Fibroblast of skin of left biceps (primary cell): ENCODE results near the gene LRRC45.
A peak's percentile ranks its signal among the peaks of the same experiment; 100 is the strongest.

ENCODE experiments used
- DNase-seq, 2 experiments: peaks; one replicate each; pipeline ENCODE4 v3.0.0-alpha.2; 2013; ENCODE audit warnings: low read depth in 2 of 2

Gene LRRC45

GRCh38 chr17:81993729-81994592, 29.1 kb upstream of the LRRC45 start:
- no peak for DNase-seq

DNA sequence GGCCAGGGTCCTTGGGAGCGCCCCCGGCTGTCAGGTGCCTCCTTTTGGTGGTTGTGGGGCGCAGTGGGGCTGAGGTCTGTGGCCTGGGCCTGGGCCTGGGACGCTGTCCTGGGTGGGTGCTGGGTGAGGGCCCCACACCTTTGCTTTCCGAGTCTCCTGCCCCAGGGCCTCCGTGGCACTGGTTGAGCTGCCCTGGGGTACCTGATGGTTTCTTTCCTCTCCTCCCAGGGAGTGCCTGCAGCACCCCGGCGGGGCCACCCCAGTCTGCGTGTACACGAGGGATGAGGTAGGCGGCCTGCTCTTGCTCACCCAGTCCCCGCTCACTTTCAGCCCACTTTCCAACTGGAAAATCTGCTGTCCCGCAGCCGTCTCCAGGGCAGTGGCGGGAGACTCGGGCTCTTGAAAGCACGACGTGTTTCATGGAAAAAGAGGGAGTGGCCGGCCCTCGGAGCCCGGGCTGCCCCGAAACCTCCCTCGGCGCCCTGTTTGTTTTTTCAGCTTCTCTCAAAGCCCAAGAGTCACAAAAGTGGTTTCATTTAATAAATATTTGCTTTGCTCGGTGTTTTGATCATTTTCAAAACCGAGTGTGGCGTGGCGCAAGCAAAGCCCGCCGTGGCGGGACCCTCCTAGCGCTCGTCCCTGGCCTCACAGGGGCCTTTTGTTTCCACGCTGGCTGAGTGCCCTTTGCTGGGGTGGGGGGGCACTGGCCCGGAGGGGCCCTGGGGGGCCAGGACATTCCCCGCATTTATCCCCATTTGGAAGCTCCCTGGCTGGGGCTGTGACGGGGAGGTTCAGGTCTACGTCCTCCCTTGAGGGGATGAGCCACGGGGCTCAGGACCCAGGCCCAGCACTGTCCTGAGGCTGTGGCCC, 28.3 kb upstream of the LRRC45 start:
- no peak for DNase-seq

DNA sequence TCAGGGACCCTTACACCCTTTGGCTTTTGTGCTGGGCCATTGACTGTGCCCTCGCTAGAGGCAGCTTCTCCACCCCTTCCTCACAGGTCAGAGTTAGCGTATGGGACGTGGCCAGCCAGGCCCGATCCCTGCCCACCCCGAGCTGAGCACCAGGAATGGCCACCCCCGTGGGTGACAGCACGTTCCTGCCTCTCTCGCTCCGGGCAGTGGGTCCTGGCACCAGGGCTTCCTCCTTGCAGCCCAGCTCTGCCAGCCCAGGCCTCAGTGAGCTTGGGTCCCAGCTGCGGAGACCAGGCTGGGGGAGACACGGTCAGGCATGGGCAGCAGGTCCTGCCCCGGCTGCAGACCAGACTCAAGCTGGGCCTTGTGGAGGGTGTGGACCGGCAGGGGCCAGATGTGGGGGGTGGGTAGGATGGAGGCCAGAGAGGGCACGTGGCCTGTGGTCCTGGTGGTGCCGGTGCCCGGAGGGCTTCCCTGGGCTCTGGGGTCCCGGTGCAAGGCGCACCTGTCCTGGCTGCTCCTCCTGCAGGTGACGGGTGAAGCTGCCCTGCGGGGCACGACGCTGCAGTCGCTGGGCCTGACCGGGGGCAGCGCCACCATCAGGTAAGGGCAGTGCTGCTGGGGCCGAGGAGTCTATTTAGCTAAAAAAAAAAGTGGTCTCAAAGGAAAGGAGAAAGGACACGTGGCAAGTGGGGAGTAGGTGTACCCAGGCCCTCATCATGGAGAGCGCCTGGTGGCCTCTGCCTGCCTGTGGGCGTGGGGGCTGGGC, 27.5 kb upstream of the LRRC45 start:
- DNase-seq, result no peak

DNA sequence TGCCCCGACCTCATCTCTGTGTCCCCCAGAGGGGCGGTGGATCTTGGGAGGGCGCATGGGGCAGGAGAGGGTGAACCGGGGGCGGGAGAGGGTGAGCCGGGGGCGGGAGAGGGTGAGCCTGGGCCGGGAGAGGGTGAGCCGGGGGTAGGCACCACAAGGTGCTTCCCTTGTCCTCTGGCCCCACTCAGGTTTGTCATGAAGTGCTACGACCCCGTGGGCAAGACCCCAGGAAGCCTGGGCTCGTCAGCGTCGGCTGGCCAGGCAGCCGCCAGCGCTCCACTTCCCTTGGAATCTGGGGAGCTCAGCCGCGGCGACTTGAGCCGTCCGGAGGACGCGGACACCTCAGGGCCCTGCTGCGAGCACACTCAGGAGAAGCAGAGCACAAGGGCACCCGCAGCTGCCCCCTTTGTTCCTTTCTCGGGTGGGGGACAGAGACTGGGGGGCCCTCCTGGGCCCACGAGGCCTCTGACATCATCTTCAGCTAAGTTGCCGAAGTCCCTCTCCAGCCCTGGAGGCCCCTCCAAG, 26.8 kb upstream of the LRRC45 start:
- DNase-seq, result no peak

- DNase-seq, result no peak
Observed at GRCh38 chr17:81996757-81997441, 26.2 kb upstream of the LRRC45 start.

DNA sequence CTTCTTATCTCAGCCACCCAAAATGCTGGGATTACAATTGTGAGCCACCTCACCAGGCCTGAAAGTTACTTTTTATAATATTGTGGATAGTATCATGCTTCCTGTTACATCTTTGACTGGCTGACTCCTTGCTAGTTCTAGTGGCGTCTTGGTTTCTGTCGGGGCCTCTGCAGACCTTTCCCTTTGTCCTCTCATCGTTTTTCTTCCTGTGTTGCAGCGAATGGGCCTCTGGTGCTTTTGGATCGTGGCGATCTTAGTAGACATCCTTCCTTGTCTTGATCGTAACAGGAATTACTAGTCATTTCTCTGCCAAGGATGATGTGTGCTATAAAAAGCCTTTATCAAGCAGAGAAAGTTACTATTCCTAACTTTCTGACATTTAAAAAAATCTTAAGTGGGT, 24.9 kb upstream of the LRRC45 start:
- DNase-seq, result no peak

DNA sequence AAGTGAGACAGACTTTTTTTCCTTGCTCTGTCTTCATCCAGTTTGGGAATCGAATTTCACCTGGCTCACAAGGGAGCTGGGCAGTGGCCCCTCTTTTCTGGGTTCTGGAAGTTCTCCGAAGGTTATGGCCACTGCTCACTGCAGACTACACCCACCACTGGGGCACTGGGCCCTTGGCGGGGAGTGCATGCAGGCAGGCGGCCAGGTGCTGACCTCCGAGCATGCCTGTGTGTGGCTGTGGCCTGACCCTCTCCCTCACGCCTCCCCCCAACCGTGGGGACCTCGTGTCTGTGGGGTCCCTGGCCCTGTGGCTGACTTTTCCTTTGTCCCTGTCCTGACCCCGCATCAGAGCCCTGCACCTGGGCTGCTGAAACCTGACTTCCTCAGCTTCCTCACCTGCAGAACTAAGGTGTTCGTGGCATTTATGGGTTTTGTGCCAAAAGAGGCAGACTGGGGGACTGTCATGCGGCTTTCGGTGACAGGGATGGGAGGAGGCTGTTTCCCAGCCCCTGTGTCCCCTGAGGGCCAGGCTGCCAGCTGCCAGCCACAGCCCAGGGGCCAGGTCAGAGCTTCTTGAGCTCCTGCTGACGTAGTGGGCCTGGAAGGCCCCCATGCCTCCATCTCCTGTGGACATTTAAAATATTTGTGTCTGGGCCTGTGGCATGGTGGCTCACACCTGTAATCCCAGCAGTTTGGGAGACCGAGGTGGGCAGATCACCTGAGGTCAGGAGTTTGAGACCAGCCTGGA, 24.2 kb upstream of the LRRC45 start:
- DNase-seq, result no peak

- no peak for DNase-seq
Observed at GRCh38 chr17:81999587-81999975, 23.5 kb upstream of the LRRC45 start.

DNA sequence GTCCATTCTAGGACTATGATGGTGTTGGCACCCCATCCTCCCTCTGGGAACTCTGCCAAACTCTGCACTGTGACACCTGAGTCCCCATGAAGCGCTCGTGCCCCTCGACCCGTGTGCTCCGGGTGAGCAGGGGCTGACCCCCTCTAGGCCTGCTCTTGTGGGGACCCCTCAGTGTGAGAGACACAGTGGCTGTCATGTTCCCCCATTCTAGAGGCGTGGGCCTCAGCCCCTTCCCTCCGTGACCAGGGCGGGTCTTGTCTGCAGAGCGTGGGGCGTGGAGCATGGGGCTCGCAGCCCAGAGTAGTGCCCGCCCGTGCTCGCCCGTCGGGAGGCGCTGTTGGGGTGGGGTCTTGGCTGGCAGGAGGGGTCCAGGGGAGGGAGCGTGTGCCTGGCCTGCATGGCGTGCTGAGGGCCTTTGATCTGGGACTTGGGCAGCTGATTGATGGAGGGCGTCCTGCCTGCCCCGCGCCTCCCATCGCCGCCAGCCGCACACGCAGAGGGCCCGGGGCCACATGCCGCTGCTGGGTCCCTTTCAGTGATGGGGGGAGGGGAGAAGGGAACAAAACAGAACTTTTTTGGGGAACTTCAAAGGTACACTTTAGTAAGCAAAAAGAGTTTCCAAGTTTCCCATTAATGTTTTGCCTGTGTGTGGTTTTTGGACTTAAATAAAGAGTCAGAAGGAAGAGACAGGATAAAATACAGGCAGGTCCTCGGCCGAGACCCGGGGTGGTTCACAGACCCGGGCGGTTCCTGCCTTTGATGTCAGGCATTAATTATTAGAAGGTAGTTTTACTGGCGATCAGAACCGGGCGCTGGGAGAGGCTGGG, 22.9 kb upstream of the LRRC45 start:
- DNase-seq, result no peak

DNA sequence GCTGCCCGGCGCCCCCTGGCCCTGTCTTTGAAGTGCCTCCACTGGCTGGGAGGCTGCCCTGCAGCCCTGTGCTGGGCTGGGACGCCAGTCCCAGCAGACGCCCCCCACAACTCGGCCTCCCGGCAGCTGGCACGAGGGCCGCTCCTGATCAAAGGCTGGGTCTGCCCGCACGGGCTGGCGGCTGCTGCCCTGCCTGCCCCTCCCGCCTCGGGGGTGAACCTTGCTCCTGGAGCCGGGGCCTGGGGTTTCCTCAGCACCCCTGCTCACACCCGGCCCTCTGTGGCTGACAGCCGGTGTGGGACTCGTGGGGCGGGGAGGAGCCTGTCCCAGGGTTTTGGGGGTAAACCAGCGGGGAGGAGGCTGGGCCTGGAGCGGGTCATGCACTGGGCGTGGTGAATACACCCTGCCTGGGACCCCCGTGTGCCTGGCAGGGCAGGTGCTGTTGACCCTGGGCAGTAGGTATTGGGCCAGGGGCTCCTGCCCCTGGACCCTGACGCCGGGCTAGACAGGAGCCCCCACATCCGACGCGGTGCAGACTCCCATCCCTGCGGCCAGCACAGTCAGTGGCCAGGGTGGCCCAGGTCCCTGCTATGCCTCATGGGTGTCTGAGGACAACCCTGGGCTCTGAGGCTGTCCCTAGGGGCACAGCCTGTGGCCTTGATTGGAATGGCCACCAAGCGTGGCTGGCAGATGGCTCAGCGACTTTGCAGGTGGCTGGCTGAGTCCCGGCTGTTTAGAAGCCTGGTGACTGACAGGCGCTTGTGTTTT, 22.1 kb upstream of the LRRC45 start:
- no peak for DNase-seq

- DNase-seq, result no peak
Observed at GRCh38 chr17:82001571-82002056, 21.5 kb upstream of the LRRC45 start.

- DNase-seq, result peak; percentile 82 to 87
Observed at GRCh38 chr17:82003411-82004381, 19.4 kb upstream of the LRRC45 start.

GRCh38 chr17:82004517-82005455, 18.3 kb upstream of the LRRC45 start:
- DNase-seq, result no peak

GRCh38 chr17:82005701-82006348, 17.3 kb upstream of the LRRC45 start:
- no peak for DNase-seq

GRCh38 chr17:82006468-82007227, 16.5 kb upstream of the LRRC45 start:
- DNase-seq, result no peak
